SK-N-SH treated with all-trans-retinoic acid at 6 μM for 48 hours (cell line): ENCODE results near the gene ATF1.

Experiments
- ESRRG ChIP-seq: fragments of 250-450 bp; sonication (Bioruptor Pico); IDR thresholded peaks from 2 replicates; pipeline ENCODE4 v1.6.1; 2021; ENCODE audit warnings: mild to moderate bottlenecking
- PATZ1 ChIP-seq: fragments of 250-450 bp; sonication (Bioruptor Pico); IDR thresholded peaks from 2 replicates; pipeline ENCODE4 v1.8.0; 2020; ENCODE audit warnings: mild to moderate bottlenecking, moderate library complexity, borderline replicate concordance
- TSHZ2 ChIP-seq: fragments of 250-450 bp; sonication (Bioruptor Pico); IDR thresholded peaks from 2 replicates; pipeline ENCODE4 v1.5.0; 2020; ENCODE audit warnings: mild to moderate bottlenecking, moderate library complexity
- ZFP30 ChIP-seq: fragments of 450-650 bp; formaldehyde crosslinking; IDR thresholded peaks from 2 replicates; pipeline ENCODE4 v1.5.0; 2022; ENCODE audit warnings: mild to moderate bottlenecking, moderate library complexity
- ZNF8 ChIP-seq: fragments of 450-650 bp; formaldehyde crosslinking; IDR thresholded peaks from 2 replicates; pipeline ENCODE4 v1.5.0; 2020; ENCODE audit warnings: mild to moderate bottlenecking, moderate library complexity

- TF ChIP-seq ZFP30 (CRISPR knock-in tag) (no peak), ESRRG (CRISPR knock-in tag) (no peak), ZNF8 (no peak), TSHZ2 (CRISPR knock-in tag) (no peak), PATZ1 (CRISPR knock-in tag) (no peak)
These were observed 13.5 kb upstream of the ATF1 start for GRCh38 chr12:50750366-50750765.
